IMR-90 (cell line): ENCODE measurements around the gene SIGLEC11. TPM values are rescaled to one million over a fixed set of nuclear protein-coding genes. Genes with fewer than 3 reads are reported as not detected.

Experiments used
- ATAC-seq: fragments of 200-7000 bp; cut with Tn5 transposase; 2 replicates; pipeline ENCODE4 v1.9.1; 2020; ENCODE audit warnings: low read depth, mild to moderate bottlenecking, moderate library complexity
- BruUV-seq: library from RNA; stranded (reverse); fragments of 400-500 nt; replicated peaks from 2 replicates; lab custom pipeline; 2021; lab: Mats Ljungman, UMichigan
- CTCF ChIA-PET: fragments of 300-600 bp; formaldehyde crosslinking; extraction: SDS; loops from one replicate; lab custom pipeline; 2021; ENCODE audit warnings: antibody characterized with exemption; lab: Yijun Ruan, JAX
- POLR2A ChIA-PET: fragments of 300-600 bp; sonication (Branson Sonifier 250); formaldehyde crosslinking; loops from one replicate; lab custom pipeline; 2022; ENCODE audit warnings: antibody characterized with exemption; ENCODE audit not compliant: unreplicated experiment; lab: Charles Lee
- DNase-seq: peaks from one replicate; pipeline ENCODE4 v3.0.0; 2013
- H2AFZ ChIP-seq: replicated peaks from 2 replicates; pipeline ENCODE3; 2013; ENCODE audit warnings: low read length, mild to moderate bottlenecking; ENCODE audit not compliant: poor library complexity
- H2AK5ac ChIP-seq: 2 replicates; pipeline ENCODE4 v1.6.1; 2013; ENCODE audit warnings: low read depth, low read length, inconsistent platforms
- H2AK9ac ChIP-seq: replicated peaks from 2 replicates; pipeline ENCODE3; 2013; ENCODE audit warnings: mild to moderate bottlenecking, low read depth, low read length, moderate library complexity; ENCODE audit not compliant: poor library complexity
- H2BK120ac ChIP-seq: 2 replicates; pipeline ENCODE4 v1.6.1; 2013; ENCODE audit warnings: low read depth, low read length, inconsistent platforms
- H2BK15ac ChIP-seq: 3 replicates; pipeline ENCODE4 v1.6.1; 2013; ENCODE audit warnings: low read depth, low read length, inconsistent platforms
- H2BK20ac ChIP-seq: 2 replicates; pipeline ENCODE4 v1.6.1; 2013; ENCODE audit warnings: low read depth, mild to moderate bottlenecking, inconsistent platforms, low read length, moderate library complexity
- H2BK5ac ChIP-seq: 2 replicates; pipeline ENCODE4 v1.6.1; 2013; ENCODE audit warnings: mild to moderate bottlenecking, low read depth, low read length, inconsistent platforms; ENCODE audit not compliant: poor library complexity, severe bottlenecking
- H3K14ac ChIP-seq: replicated peaks from 2 replicates; pipeline ENCODE4 v1.6.1; 2013; ENCODE audit warnings: low read depth, low read length, inconsistent platforms
- H3K18ac ChIP-seq: 2 replicates; pipeline ENCODE4 v1.6.1; 2013; ENCODE audit warnings: low read depth, low read length, control low read depth
- H3K23ac ChIP-seq: 2 replicates; pipeline ENCODE4 v1.6.1; 2013; ENCODE audit warnings: low read depth, low read length, inconsistent platforms
- H3K27ac ChIP-seq: 2 replicates; pipeline ENCODE4 v1.5.1; 2013; ENCODE audit warnings: mild to moderate bottlenecking, control low read depth, low read length; ENCODE audit not compliant: insufficient read depth
- H3K27me3 ChIP-seq: 2 replicates; pipeline ENCODE4 v1.6.1; 2013; ENCODE audit warnings: low read length; ENCODE audit not compliant: control insufficient read depth, insufficient read depth
- H3K36me3 ChIP-seq: 2 replicates; pipeline ENCODE4 v1.6.1; 2013; ENCODE audit warnings: low read length, mixed read lengths; ENCODE audit not compliant: control insufficient read depth, insufficient read depth
- H3K4ac ChIP-seq: 2 replicates; pipeline ENCODE4 v1.6.1; 2013; ENCODE audit warnings: low read depth, low read length, inconsistent platforms
- H3K4me1 ChIP-seq: 2 replicates; pipeline ENCODE4 v1.6.1; 2013; ENCODE audit warnings: low read length, mixed read lengths; ENCODE audit not compliant: control insufficient read depth, insufficient read depth
- H3K4me2 ChIP-seq: 2 replicates; pipeline ENCODE4 v1.6.1; 2013; ENCODE audit warnings: low read depth, mild to moderate bottlenecking, control low read depth, low read length, moderate library complexity
- H3K4me3 ChIP-seq: 2 replicates; pipeline ENCODE4 v1.5.1; 2013; ENCODE audit warnings: low read depth, mild to moderate bottlenecking, control low read depth, low read length, moderate library complexity; ENCODE audit not compliant: insufficient read depth
- H3K56ac ChIP-seq: 2 replicates; pipeline ENCODE4 v1.6.1; 2013; ENCODE audit warnings: low read length, inconsistent platforms; ENCODE audit not compliant: insufficient read depth; ENCODE audit errors: extremely low read depth
- H3K79me1 ChIP-seq, 2 experiments: 2 replicates each; pipeline ENCODE4 v1.6.1; 2013; ENCODE audit warnings: low read length in 2 of 2, inconsistent platforms in 1 of 2, low read depth in 1 of 2
- H3K9ac ChIP-seq: 2 replicates; pipeline ENCODE4 v1.6.1; 2013; ENCODE audit warnings: low read depth, low read length, control low read depth
- H3K9me1 ChIP-seq: 2 replicates; pipeline ENCODE4 v1.6.1; 2013; ENCODE audit warnings: low read length, inconsistent platforms; ENCODE audit not compliant: insufficient read depth
- H3K9me3 ChIP-seq: 2 replicates; pipeline ENCODE4 v1.6.1; 2013; ENCODE audit warnings: low read length; ENCODE audit not compliant: control insufficient read depth, insufficient read depth
- H4K20me1 ChIP-seq: 2 replicates; pipeline ENCODE4 v1.6.1; 2013; ENCODE audit warnings: low read length, inconsistent platforms; ENCODE audit not compliant: insufficient read depth
- H4K5ac ChIP-seq: 2 replicates; pipeline ENCODE4 v1.6.1; 2013; ENCODE audit warnings: mild to moderate bottlenecking, low read depth, low read length, control low read depth
- H4K8ac ChIP-seq, 2 experiments: 2 replicates each; pipeline ENCODE4 v1.6.1; 2013; ENCODE audit warnings: low read depth in 2 of 2, low read length in 2 of 2, control low read depth in 1 of 2, inconsistent platforms in 1 of 2
- H4K91ac ChIP-seq: 2 replicates; pipeline ENCODE4 v1.6.1; 2013; ENCODE audit warnings: low read depth, low read length, inconsistent platforms; ENCODE audit not compliant: insufficient read depth
- BHLHE40 ChIP-seq: fragments of 150-350 bp; IDR thresholded peaks from 2 replicates; pipeline ENCODE4 v1.6.1; 2016; ENCODE audit warnings: mild to moderate bottlenecking, low read depth, low read length
- CEBPB ChIP-seq: IDR thresholded peaks from 2 replicates; pipeline ENCODE4 v1.6.1; 2012; ENCODE audit warnings: low read depth, low read length, improper control_type of control experiment
- CHD1 ChIP-seq: IDR thresholded peaks from 2 replicates; pipeline ENCODE4 v1.6.1; 2012; ENCODE audit warnings: low read depth, low read length, improper control_type of control experiment
- CTCF ChIP-seq: conservative IDR thresholded peaks from 2 replicates; pipeline ENCODE4 v1.5.1; 2012; ENCODE audit warnings: mild to moderate bottlenecking, low read depth, low read length, improper control_type of control experiment
- ELK1 ChIP-seq: fragments of 150-350 bp; IDR thresholded peaks from 2 replicates; pipeline ENCODE4 v1.6.1; 2016; ENCODE audit warnings: low read depth, mild to moderate bottlenecking, low read length, moderate library complexity, borderline replicate concordance
- FOS ChIP-seq: fragments of 150-350 bp; IDR thresholded peaks from 2 replicates; pipeline ENCODE4 v1.6.1; 2016; ENCODE audit warnings: low read depth, low read length
- MAFK ChIP-seq: IDR thresholded peaks from 2 replicates; pipeline ENCODE4 v1.6.1; 2012; ENCODE audit warnings: low read depth, low read length, improper control_type of control experiment
- MXI1 ChIP-seq: IDR thresholded peaks from 2 replicates; pipeline ENCODE4 v1.6.1; 2012; ENCODE audit warnings: low read depth, mild to moderate bottlenecking, low read length, moderate library complexity, borderline replicate concordance
- NFE2L2 ChIP-seq: fragments of 150-350 bp; IDR thresholded peaks from 2 replicates; pipeline ENCODE4 v1.6.1; 2016; ENCODE audit warnings: low read depth, mild to moderate bottlenecking, low read length
- POLR2A ChIP-seq: IDR thresholded peaks from 2 replicates; pipeline ENCODE4 v1.6.1; 2012; ENCODE audit warnings: mild to moderate bottlenecking, low read depth, low read length
- RAD21 ChIP-seq: IDR thresholded peaks from 2 replicates; pipeline ENCODE4 v1.6.1; 2012; ENCODE audit warnings: low read length, improper control_type of control experiment
- RCOR1 ChIP-seq: IDR thresholded peaks from 2 replicates; pipeline ENCODE4 v1.6.1; 2012; ENCODE audit warnings: mild to moderate bottlenecking, low read length, improper control_type of control experiment; ENCODE audit not compliant: insufficient replicate concordance
- RFX5 ChIP-seq: IDR thresholded peaks from 2 replicates; pipeline ENCODE4 v1.8.0; 2012; ENCODE audit warnings: low read depth, mild to moderate bottlenecking, low read length, moderate library complexity
- SMC3 ChIP-seq: fragments of 150-350 bp; IDR thresholded peaks from 2 replicates; pipeline ENCODE4 v1.6.1; 2016; ENCODE audit warnings: low read depth, mild to moderate bottlenecking, antibody characterized with exemption, low read length, moderate library complexity
- USF2 ChIP-seq: fragments of 150-350 bp; IDR thresholded peaks from 2 replicates; pipeline ENCODE4 v1.6.1; 2017; ENCODE audit warnings: mild to moderate bottlenecking, antibody characterized with exemption, low read length, low read depth
- WGBS, 2 experiments: methylation state at CpG; one replicate each; pipeline versions ENCODE4 v1.1.5 to v1.1.7; 2013; ENCODE audit warnings: missing lambda C conversion rate in 2 of 2; ENCODE audit not compliant: insufficient read length in 1 of 2; ENCODE audit errors: extremely low coverage in 2 of 2; 5-methylcytosine and 5-hydroxymethylcytosine counted together
- dilution Hi-C: fragments of 300-500 bp; cut with HindIII; formaldehyde crosslinking; loops from one replicate; pipeline ENCODE4 v1.14.3; 2018; ENCODE audit warnings: low sequenced_read_pairs; ENCODE audit not compliant: unreplicated experiment
- in situ Hi-C: fragments of 300-500 bp; cut with MboI; formaldehyde crosslinking; loops from 3 replicates; pipeline ENCODE4 v1.14.3; 2019; ENCODE audit warnings: low sequenced_read_pairs, inconsistent platforms, mixed read lengths
- intact Hi-C: fragments of 100-400 bp; cut with micrococcal nuclease; formaldehyde crosslinking; loops from 2 replicates; pipeline ENCODE4 v1.10.0; 2022
- polyA plus RNA-seq, 3 experiments: library from polyadenylated mRNA; depleted of rRNA; stranded (reverse); fragments of >200 nt; gene quantifications; 2 replicates each; pipeline ENCODE4 v1.2.3, GENCODE V29; 2012; ENCODE audit warnings: low replicate concordance in 1 of 3
- total RNA-seq: library from RNA; depleted of rRNA; stranded (reverse); fragments of >200 nt; gene quantifications from 2 replicates; pipeline ENCODE4 v1.2.3, GENCODE V29; 2012

Gene SIGLEC11
- total and polyA plus RNA-seq, 2 of the 4 experiments (the other 2 are of a cell fraction): not detected

- CTCF ChIA-PET: no interaction called here
These were observed 8.1 kb downstream of the SIGLEC11 start for GRCh38 chr19:49952906-49953305.

More at GRCh38 chr19:49952906-49953305, 8.1 kb downstream of the SIGLEC11 start:
- no peak overlapping the region for H3K4me2 ChIP-seq
- no peak overlapping the region for H2AK5ac ChIP-seq
- H3K14ac ChIP-seq: no peak overlapping the region
- ATAC-seq (no peak), DNase-seq (no peak)
- TF ChIP-seq FOS (no peak), BHLHE40 (no peak), RAD21 (no peak), SMC3 (no peak), RFX5 (no peak), CHD1 (no peak), POLR2A (no peak), MXI1 (no peak), MAFK (no peak), RCOR1 (no peak), ELK1 (no peak), CEBPB (no peak), USF2 (no peak), CTCF (no peak), NFE2L2 (no peak)
- H2BK5ac ChIP-seq: no peak overlapping the region
- no peak overlapping the region for H3K4ac ChIP-seq
- no peak overlapping the region for H2AK9ac ChIP-seq
- in situ Hi-C loops: no loop called here
- dilution Hi-C loops: no loop called here
- no peak overlapping the region for H3K18ac ChIP-seq
- no peaks in the 10 kb centered on the region for H3K9me1 ChIP-seq
- no peaks in the 10 kb centered on the region for H3K36me3 ChIP-seq
- no peaks in the 10 kb centered on the region for H3K79me1 ChIP-seq
- no peak overlapping the region for H2BK20ac ChIP-seq
- H3K4me1 ChIP-seq: no peaks in the 10 kb centered on the region
- no peak overlapping the region for H2AFZ ChIP-seq
- POLR2A ChIA-PET: no interaction called here
- no peak overlapping the region for H3K23ac ChIP-seq
- H4K91ac ChIP-seq: no peak overlapping the region
- peaks cover 13% of the 10 kb centered on the region for H3K27me3 ChIP-seq
- intact Hi-C loops: no loop called here
- no peak overlapping the region for H3K4me3 ChIP-seq
- H3K56ac ChIP-seq: no peak overlapping the region
- BruUV-seq: no TSS peak
- 53% methylated on average over 2 of the region's 13 CpGs; no CpG with 5 or more reads in 1 of the 2 experiments for WGBS, 2 experiments
- no peak overlapping the region for H2BK15ac ChIP-seq
- no peak overlapping the region for H2BK120ac ChIP-seq
- H4K20me1 ChIP-seq: no peaks in the 10 kb centered on the region
- no peak overlapping the region for H3K27ac ChIP-seq
- H3K9ac ChIP-seq: no peak overlapping the region
- H4K8ac ChIP-seq: no peak overlapping the region
- no peaks in the 10 kb centered on the region for H3K9me3 ChIP-seq
- H4K5ac ChIP-seq: no peak overlapping the region
